HG03565 (cell line): Measurements from ENCODE around the gene ZNF23.
"Not testable (repeated sequence)": the region's sequence is repeated elsewhere in the genome, so short reads cannot be mapped to it uniquely, and the experiment has no call there.

Source experiments
- ATAC-seq: cut with Tn5 transposase; IDR thresholded peaks from one replicate; pipeline ENCODE4 v1.9.1; 2021; ENCODE audit warnings: mild to moderate bottlenecking, moderate library complexity; ENCODE audit not compliant: unreplicated experiment

The ZNF23 gene

GRCh38 chr16:71461686-71462648 is at the start of gene ZNF23:
Gene ZNF23 (minus strand): TSS chr16:71462247. CDS start chr16:71456796, 5,451 bp downstream.
- ATAC-seq = peak; percentile 96

GRCh38 chr16:71507061-71507460 is 45.0 kb upstream of the ZNF23 start:
- no peak for ATAC-seq

DNA sequence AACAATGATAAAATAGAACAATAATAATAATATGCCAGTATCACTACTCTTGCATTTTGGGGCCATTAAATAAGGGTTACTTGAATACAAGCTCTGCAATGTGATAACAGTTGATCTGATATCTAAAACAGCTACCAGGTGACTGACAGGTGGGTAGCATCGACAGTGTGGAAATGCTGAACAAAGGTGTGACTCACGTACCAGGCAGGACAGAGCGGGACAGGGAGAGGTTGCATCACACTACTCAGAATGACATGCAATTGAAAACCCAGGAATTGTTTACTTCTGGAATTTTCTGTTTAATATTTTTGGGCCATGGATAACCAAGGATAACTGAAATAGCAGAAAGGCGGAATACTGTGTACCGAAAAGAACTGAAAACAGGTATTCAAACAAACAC is 42.9 kb upstream of the ZNF23 start:
- no peak for ATAC-seq

DNA sequence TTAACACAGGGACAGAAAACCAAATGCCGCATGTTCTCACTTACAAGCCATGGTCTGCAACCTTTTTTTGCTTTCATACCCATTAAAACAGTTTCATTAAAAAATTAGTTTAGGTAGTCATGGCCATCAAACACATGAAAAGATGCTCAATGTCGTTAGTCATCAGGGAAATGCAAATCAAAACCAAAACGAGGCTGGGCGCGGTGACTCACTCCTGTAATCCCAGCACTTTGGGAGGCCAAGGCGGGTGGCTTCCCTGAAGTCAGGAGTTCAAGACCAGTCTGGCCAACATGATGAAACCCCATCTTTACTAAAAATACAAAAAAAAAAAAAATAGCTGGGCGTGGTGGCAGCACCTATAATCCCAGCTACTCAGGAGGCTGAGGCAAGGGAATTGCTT is 42.0 kb upstream of the ZNF23 start:
- ATAC-seq = not testable (repeated sequence)

DNA sequence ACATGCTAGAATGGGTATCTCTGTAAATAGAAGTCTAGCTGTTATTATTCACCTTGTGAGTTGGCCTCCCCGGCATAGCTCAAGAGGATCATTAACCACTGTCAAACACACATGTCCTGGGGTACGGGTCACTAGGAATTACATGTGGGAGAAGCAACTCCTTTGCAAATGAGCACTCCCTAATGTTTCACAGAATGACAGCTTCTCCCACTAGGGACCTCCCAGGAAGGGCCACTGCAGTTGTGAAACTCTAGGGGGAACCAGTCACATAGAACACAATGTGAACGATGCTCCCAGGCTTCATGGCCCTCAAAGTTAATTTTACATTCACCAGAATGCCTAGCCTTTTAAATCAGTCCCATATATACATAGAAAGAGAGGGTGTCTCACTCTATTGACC is 39.5 kb upstream of the ZNF23 start:
- ATAC-seq = no peak

DNA sequence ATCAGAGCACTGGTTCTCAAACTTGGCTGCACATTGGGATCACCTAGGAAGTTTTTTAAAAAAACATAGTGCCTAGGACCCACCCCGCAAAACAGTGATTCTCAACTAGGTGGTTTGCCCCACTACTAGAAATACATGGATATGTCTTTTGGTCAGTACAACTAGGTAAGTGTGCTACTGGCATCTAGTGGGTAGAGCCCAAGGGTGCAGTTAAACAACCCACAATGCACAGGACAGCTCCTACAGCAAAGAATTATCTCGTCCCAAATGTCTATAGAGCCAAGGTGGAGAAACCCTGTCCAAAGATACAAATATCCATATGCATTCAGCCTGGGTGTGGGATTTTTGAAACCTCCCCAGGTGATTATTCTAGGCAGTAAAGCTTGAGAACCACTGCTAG is 38.9 kb upstream of the ZNF23 start:
- no peak for ATAC-seq

DNA sequence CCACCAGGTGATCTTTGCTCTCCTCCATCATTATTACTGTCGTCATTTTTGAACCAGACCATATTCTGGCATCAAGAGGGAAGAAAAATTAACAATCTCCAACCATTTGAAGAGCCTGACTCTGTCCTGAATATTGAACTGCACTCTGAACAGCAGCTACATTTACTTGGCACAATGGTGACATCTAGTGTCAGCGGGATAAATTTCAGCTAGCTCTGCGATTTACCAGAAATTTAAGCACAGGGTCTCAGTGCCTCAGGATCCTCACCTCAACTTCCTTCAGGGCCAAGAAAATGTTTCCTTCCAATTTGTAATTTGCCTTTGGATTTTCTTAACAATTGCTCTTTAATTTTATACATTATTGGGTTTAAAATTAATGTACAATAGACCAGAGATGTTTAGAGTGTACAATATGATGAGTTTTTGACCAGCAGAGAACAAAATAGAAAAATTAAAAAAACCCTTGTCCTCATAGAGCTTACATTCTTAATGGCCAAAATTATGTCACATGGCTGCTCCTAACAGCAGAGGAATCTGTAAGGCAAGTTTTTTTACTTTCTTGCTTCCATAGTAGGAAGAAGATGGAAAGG is 37.8 kb upstream of the ZNF23 start:
- no peak for ATAC-seq

GRCh38 chr16:71498031-71498430 is 36.0 kb upstream of the ZNF23 start:
- no peak for ATAC-seq

DNA sequence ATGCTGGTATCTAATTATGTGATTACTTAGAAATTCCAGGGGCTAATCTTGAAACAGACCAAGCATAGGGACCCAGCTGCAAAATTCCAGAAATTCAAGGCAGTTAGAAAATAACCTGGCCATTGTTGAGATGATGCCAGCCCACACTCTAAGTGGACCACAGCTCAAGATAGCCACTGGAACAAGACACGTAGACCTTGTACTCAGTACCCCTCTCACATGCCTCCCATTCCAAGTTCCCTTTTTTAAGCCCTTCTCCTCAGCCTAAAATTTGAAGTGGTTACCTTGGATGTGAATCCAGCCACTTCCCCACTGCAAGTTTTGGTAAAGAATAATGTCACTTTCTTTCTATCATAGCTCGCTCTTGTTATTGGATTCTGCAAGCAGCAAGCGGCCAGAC is 31.2 kb upstream of the ZNF23 start:
- ATAC-seq = no peak

- no peak for ATAC-seq
Measured at GRCh38 chr16:71492786-71493185, 30.7 kb upstream of the ZNF23 start.

DNA sequence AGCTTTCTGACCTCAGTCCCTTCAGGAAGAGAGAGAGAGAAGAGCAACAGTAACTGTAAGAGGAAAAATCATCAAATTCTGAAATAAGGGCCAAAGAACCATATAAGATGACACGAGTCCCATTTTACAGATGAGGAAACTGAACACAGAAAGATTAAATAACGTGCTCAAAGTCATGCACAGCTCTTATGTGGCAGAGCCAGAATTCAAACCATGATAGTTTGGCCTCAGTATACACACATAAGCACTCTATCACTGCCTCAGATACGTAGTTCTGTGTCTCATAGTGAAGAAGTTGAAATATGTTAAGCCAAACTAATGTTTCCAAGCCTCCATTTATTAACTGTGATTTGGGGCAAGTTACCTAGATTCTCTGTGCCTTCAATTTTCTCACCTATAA is 29.0 kb upstream of the ZNF23 start:
- no peak for ATAC-seq

DNA sequence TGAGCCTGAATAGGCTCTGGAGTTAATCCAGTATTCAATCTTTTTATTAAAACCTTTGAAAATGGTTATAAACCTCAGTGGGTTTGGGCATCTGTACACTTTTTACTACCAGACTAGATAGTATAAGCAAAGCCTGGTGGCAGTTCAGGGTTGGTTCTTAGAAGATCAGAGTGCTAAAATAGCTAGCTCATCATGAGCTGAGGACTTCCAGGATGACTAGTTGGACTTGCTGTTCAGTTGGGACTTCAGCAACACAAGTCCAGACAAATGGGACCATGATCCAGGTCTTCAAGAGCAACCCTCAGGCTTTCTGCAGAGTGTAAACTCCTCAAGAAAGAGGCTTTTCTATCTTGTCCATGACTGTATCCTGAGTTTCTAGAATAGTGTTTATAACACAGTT is 28.3 kb upstream of the ZNF23 start:
- no peak for ATAC-seq

- no peak for ATAC-seq
Measured at GRCh38 chr16:71489122-71489521, 27.1 kb upstream of the ZNF23 start, which contains the start of gene ZNF19. Gene ZNF19 (minus strand): TSS chr16:71489324. CDS start chr16:71482114, 7,210 bp downstream.

DNA sequence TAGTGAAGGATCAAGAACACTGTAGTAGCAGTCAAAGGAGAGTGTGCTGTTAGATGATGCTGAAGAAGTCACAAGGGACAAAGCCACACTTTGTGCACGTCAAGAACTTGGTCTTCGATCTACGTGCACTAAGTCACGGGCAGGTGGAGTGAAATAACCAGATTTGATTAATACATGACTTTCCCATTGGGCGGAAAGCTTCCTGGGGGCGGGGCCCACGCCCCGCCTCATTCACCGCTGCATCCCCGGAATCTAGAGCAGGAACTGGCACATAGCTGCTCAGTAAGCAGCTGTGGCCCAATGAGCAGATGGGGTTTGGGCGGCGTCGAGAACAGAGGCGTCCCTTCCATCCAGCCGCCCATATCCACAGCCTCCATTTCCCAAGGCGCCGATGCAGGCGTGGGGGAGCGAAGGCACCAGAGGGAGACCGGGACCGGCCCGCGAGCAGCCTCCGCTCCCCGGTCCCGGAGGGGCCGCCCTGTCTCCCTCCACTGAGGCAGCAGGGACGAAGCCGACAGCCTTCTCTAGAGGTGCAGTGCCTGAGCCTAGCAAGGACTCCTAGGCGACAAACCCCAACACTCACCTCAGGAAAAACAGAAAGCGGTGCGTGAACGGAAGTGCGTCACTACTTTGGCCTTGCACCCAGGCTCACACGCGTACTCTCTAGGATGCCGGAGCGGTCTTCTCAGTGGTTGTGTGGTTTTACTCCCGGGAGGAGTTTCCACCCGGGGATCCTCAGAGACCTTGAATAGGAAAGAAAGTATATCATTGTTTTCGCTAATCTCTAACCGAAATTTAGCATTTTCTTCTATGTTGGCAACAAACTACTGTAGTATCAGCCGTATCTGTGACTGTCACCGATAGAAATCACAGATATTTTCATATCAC is 22.2 kb upstream of the ZNF23 start:
- peak; percentile 80 for ATAC-seq

DNA sequence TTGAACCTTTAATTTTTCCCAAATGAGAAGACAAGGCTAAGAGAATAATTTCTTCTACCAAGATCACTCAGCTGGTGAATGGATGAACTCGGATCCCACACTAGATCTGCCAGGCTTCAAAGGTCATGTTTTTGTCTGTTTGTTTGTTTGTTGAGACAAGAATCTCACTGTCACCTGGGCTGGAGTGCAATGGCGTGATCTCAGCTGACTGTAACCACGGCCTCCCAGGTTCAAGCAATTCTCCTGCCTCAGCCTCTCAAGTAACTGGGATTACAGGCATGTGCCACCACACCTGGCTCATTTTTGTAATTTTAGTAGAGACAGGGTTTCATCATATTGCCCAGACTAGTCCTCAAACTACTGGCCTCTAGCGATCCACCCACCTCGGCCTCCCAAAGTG is 20.5 kb upstream of the ZNF23 start:
- no peak for ATAC-seq

DNA sequence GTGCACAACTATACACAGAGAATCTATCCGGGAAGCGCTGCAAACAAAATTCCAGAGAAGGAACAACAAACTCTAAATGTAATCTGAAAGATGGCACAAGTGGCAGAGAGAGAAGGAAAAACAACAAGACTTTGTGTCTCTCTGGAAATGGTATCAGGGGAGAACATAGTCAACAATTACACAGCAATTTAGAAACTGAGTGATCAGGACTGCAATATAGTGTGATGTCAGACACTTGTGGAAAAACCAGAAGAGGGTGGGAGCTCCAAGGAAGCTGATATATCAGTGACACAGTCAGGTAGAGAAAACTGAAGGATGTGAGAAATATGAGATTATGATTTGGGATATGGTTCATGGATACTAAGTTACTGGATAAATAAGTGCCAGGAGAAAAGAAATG is 18.9 kb upstream of the ZNF23 start:
- no peak for ATAC-seq

DNA sequence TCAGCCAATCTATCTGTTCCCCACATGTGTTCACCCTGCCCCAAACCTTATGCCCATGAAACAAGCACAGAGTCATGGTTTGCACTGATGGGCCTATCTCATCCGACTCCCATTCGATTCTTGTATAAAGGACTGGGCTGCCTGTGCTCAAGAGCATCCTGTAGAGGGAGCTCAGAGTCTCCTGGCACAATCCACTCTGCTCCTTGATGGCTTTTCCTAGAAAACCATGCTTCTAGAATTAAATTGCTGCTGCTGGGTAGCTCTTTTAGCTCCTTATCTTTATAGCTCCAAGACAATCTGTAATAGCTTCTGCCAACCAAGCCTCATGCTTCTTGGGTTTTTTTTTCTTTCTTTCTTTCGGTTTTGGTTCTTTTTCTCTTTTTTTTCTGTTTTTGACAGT is 17.4 kb upstream of the ZNF23 start:
- no peak for ATAC-seq

DNA sequence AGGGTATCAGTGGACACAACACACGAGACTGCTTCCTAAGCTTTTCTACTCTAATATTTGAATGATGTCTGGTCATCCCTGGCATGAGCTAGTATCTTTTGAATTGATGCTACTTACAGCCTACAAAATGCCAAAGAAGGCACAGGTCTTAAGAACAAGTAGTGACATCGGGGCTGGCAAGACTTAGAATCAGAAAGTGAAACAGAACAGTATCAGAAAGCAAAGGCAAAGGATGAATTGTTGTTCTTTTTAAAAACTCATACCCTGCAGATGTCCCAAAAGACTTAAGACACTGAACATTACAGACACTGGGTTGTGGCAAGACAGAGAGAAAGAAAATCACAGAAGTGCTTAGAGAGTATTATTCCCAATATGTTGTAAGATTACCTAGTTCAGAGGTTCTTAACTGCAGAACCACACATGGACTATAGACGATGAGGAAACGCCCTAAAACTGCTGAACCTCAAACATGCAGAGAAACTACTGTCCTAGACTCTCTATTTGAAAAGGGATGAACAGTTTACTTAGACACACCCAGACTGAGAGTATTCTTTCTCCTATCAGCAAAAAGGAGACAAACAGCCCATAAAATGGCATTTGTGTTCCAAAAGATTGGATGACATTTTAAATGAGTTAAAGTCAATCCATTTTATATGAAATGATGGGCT is 14.5 kb upstream of the ZNF23 start:
- no peak for ATAC-seq

DNA sequence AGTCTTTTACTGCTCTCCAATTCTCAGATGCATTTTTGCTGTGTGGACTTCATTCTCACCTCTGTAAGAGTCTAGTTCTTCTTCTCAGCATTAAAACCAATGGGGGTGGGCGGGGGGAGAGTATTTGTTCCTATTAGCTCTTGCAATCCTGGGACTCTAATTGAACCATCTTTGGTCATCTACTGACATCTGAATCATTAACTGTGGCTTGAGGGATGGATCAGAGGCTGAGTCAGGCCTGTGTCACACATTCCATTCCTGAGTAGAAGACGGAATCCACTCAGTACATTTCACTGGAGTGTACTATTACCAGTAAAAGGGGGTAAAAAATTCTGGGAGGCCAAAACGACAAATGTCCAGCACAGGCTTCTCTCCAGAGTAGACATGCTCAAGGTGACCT is 12.8 kb upstream of the ZNF23 start:
- no peak for ATAC-seq

DNA sequence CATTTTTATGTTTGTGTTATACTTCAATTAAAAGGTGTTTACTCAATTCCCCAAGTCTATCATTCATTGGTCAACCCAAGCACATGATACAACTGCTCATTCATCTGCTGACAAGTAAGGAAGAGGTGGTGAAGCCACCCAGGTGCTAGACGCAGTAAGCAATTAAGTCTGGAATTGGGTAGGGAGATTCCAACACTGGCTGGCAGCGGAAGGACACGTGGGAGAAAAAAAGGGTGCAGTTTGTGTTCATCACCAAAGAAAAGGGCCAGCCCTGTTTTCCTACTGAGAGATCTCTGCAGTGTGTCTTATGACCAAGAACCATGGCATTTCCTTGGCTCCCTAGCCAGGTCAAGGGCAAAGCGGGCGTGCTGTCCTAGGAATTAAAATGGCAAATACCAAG is 11.8 kb upstream of the ZNF23 start:
- ATAC-seq = no peak

DNA sequence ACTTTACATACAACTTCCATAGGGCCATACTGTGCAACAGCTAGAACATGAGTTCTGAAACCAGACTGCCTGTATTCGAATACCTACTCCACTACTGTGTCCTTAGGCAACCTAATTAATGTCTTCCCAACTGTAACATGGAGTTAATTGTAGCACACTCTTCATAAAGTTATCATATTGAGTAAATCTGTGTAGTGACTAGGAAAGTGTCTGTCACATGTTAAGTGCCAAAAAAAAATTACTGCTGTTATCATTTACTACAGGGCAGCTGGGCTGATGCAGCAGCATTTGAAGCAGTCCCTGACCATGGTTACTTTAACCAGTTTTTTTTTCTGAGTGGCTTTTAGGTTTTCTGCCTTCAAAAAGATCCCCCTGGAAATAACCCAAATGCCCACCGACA is 10.9 kb upstream of the ZNF23 start:
- ATAC-seq = no peak
